K562 (cell line): ENCODE data around the gene OR10C1. TPM values are rescaled to one million over a fixed set of nuclear protein-coding genes. Genes with fewer than 3 reads are reported as not detected.

Experiments used
- ATAC-seq: fragments of 200-7000 bp; cut with Tn5 transposase; 3 replicates; pipeline ENCODE4 v1.9.1; 2020; ENCODE audit warnings: moderate library complexity
- BruUV-seq: library from RNA; stranded (reverse); fragments of 400-500 nt; replicated peaks from 2 replicates; lab custom pipeline; 2021; lab: Mats Ljungman, UMichigan
- CTCF ChIA-PET: fragments of 300-600 bp; formaldehyde crosslinking; extraction: SDS; loops from one replicate; lab custom pipeline; 2021; ENCODE audit warnings: low intra/inter-chr PET ratio; lab: Yijun Ruan, JAX
- POLR2A ChIA-PET: fragments of 300-600, 350-650 bp; sonication (Branson Sonifier 250); formaldehyde crosslinking; extraction: SDS; loops from one replicate; lab custom pipeline; 2021; ENCODE audit warnings: antibody characterized with exemption, inconsistent platforms; lab: Yijun Ruan, JAX
- DNase-seq, 4 experiments: peaks; one replicate each; pipeline versions ENCODE4 v3.0.0 to v3.0.0-alpha.2; 2011 to 2018; ENCODE audit warnings: low spot score in 3 of 4, mixed read lengths in 3 of 4; ENCODE audit errors: extremely low read depth in 1 of 4
- FAIRE-seq: peaks from 2 replicates; lab custom pipeline; 2011; peaks lifted over from hg19 to GRCh38; lab: Jason Lieb, UNC
- H2AFZ ChIP-seq: 2 replicates; pipeline ENCODE4 v1.6.0; 2011; ENCODE audit warnings: low read depth, low read length, control low read depth, inconsistent platforms
- H3K27ac ChIP-seq: fragments of 200-600 bp; 3 replicates; pipeline ENCODE4 v1.8.0; 2011; ENCODE audit warnings: low read depth, mild to moderate bottlenecking, control low read depth, inconsistent platforms, low read length, moderate library complexity, mixed read lengths; ENCODE audit errors: extremely low read depth
- H3K27me3 ChIP-seq, 2 experiments: fragments of 300-600 bp in 1 of 2; 2 replicates in 1 of 2; 3 replicates in 1 of 2; pipeline versions ENCODE4 v1.6.0 to v1.8.0; 2011; ENCODE audit warnings: inconsistent platforms in 2 of 2, low read length in 2 of 2, mild to moderate bottlenecking in 1 of 2, mixed read lengths in 1 of 2, moderate library complexity in 1 of 2; ENCODE audit not compliant: control insufficient read depth in 2 of 2, insufficient read depth in 2 of 2
- H3K36me3 ChIP-seq: fragments of 300-600 bp; 3 replicates; pipeline ENCODE4 v1.8.0; 2011; ENCODE audit warnings: mild to moderate bottlenecking, low read length, inconsistent platforms; ENCODE audit not compliant: control insufficient read depth, insufficient read depth
- H3K4me1 ChIP-seq, 2 experiments: fragments of 200-600 bp in 1 of 2; replicated peaks in 1 of 2; 2 replicates in 1 of 2; 3 replicates in 1 of 2; pipeline versions ENCODE4 v1.5.1 to v1.8.0; 2011; ENCODE audit warnings: inconsistent platforms in 2 of 2, low read length in 2 of 2, mild to moderate bottlenecking in 1 of 2, mixed read lengths in 1 of 2, moderate library complexity in 1 of 2; ENCODE audit not compliant: control insufficient read depth in 2 of 2, insufficient read depth in 2 of 2
- H3K4me2 ChIP-seq: 2 replicates; pipeline ENCODE4 v1.6.1; 2011; ENCODE audit warnings: low read length, control low read depth, inconsistent platforms, mixed read lengths; ENCODE audit not compliant: insufficient read depth
- H3K4me3 ChIP-seq: fragments of 200-600 bp; sonication (generic), shearing (Covaris generic); 2 replicates; pipeline ENCODE4 v1.5.1; 2016; ENCODE audit warnings: control low read depth, inconsistent platforms
- H3K79me2 ChIP-seq: fragments of 200-600 bp; 3 replicates; pipeline ENCODE4 v1.8.0; 2011; ENCODE audit warnings: low read length, inconsistent platforms; ENCODE audit not compliant: control insufficient read depth, insufficient read depth
- H3K9ac ChIP-seq, 2 experiments: 2 replicates each; pipeline versions ENCODE4 v1.6.0 to v1.6.1; 2011; ENCODE audit warnings: low read depth in 2 of 2, low read length in 2 of 2, control low read depth in 1 of 2, inconsistent platforms in 1 of 2, mild to moderate bottlenecking in 1 of 2, mixed read lengths in 1 of 2; ENCODE audit not compliant: insufficient read depth in 1 of 2
- H3K9me1 ChIP-seq: one replicate; pipeline ENCODE4 v1.6.0; 2011; ENCODE audit warnings: inconsistent platforms, mild to moderate bottlenecking, low read length, moderate library complexity; ENCODE audit not compliant: control insufficient read depth, insufficient read depth
- H3K9me3 ChIP-seq: replicated peaks from 2 replicates; pipeline ENCODE4 v1.5.1; 2011; ENCODE audit warnings: low read depth, low read length, inconsistent platforms; ENCODE audit not compliant: control insufficient read depth, insufficient read depth
- H4K20me1 ChIP-seq: replicated peaks from 2 replicates; pipeline ENCODE4 v1.6.1; 2011; ENCODE audit warnings: low read length, inconsistent platforms, mixed read lengths; ENCODE audit not compliant: control insufficient read depth, insufficient read depth
- CBX5 ChIP-seq: IDR thresholded peaks from 2 replicates; pipeline ENCODE4 v1.6.1; 2014; ENCODE audit warnings: low read depth, borderline replicate concordance
- FOXJ2 ChIP-seq: fragments of 200-800 bp; sonication (Bioruptor generic); IDR thresholded peaks from 2 replicates; pipeline ENCODE4 v1.6.1; 2016; ENCODE audit warnings: missing genetic modification characterization, missing compliant biosample characterization
- HNRNPL ChIP-seq: fragments of 200-400 bp; formaldehyde crosslinking; IDR thresholded peaks from 2 replicates; pipeline ENCODE4 v1.6.1; 2017; ENCODE audit warnings: low read depth, mild to moderate bottlenecking, low read length
- RFX1 ChIP-seq: fragments of 450-650 bp; IDR thresholded peaks from 2 replicates; pipeline ENCODE4 v1.6.1; 2016; ENCODE audit warnings: mild to moderate bottlenecking, moderate library complexity
- TFE3 ChIP-seq: fragments of 450-650 bp; formaldehyde crosslinking; IDR thresholded peaks from 2 replicates; pipeline ENCODE4 v1.4.0; 2020; ENCODE audit warnings: mild to moderate bottlenecking, mixed read lengths
- ZNF133 ChIP-seq: fragments of 250-450 bp; sonication (Bioruptor Pico); IDR thresholded peaks from 2 replicates; pipeline ENCODE4 v1.4.0; 2020; ENCODE audit warnings: mild to moderate bottlenecking
- ZNF766 ChIP-seq: fragments of 200-800 bp; sonication (Bioruptor generic); conservative IDR thresholded peaks from 2 replicates; pipeline ENCODE4 v1.6.1; 2016; ENCODE audit warnings: missing genetic modification characterization, missing compliant biosample characterization
- WGBS: fragments of 100-300 bp; shearing (Covaris generic); methylation state at CpG from one replicate; pipeline ENCODE4 v1.1.6; 2016; ENCODE audit warnings: low coverage, mixed read lengths; ENCODE audit not compliant: insufficient coverage; ENCODE audit errors: missing lambda C conversion rate; 5-methylcytosine and 5-hydroxymethylcytosine counted together
- in situ Hi-C: fragments of 300-500 bp; cut with MboI; formaldehyde crosslinking; loops from 4 replicates; pipeline ENCODE4 v1.15.0; 2018; ENCODE audit warnings: inconsistent platforms, mixed read lengths
- intact Hi-C: fragments of 100-400 bp; cut with micrococcal nuclease; formaldehyde crosslinking; loops from 2 replicates; pipeline ENCODE4 v1.14.2; 2022
- polyA plus RNA-seq, 8 experiments: library from polyadenylated mRNA; depleted of rRNA in 4 of 8; stranded (reverse) in 5 of 8; unstranded in 3 of 8; fragments of >200 nt; fragmentation: Nextera tagmentation in 2 of 8; fragmentation: Illumina TruSeq in 1 of 8; extraction: Ambion mirVana in 2 of 8; extraction: Trizol in 1 of 8; gene quantifications; 2 replicates each; pipeline versions ENCODE4 v1.2.1 to v1.2.3, GENCODE V29; 2011 to 2014; ENCODE audit warnings: inconsistent platforms in 1 of 8, missing spikeins in 1 of 8
- total RNA-seq, 7 experiments: library from RNA; depleted of rRNA in 6 of 7; stranded (reverse); fragments of >200 nt in 6 of 7; fragmentation: Illumina TruSeq in 2 of 7; extraction: Trizol in 2 of 7; gene quantifications; 2 replicates each; pipeline versions ENCODE4 v1.2.1 to v1.2.3, GENCODE V29; 2011 to 2021; ENCODE audit warnings: low replicate concordance in 1 of 7
- TF ChIP-seq, protein P1 (sequence below): fragments of 200-800 bp; sonication (Bioruptor generic); IDR thresholded peaks from 2 replicates; pipeline ENCODE4 v1.6.1; 2017; ENCODE audit warnings: missing genetic modification characterization, missing compliant biosample characterization
- TF ChIP-seq, protein P2 (sequence below), 2 experiments: fragments of 200-800 bp in 1 of 2; sonication (Bioruptor generic) in 1 of 2; sonication (generic) in 1 of 2; formaldehyde crosslinking in 1 of 2; IDR thresholded peaks in 1 of 2; conservative IDR thresholded peaks in 1 of 2; 2 replicates each; pipeline versions ENCODE4 v1.5.0 to v1.6.1; 2016 to 2020; ENCODE audit warnings: missing compliant biosample characterization in 1 of 2, missing genetic modification characterization in 1 of 2, missing genetic modification reagents in 1 of 2
- TF ChIP-seq, protein P3 (sequence below): IDR thresholded peaks from 2 replicates; pipeline ENCODE4 v1.6.1; 2014; ENCODE audit warnings: antibody characterized with exemption

OR10C1 gene
- total and polyA plus RNA-seq, 9 of the 15 experiments (the other 6 are each of a cell fraction or from before 2014, with no cell fraction given), result not detected

DNA sequence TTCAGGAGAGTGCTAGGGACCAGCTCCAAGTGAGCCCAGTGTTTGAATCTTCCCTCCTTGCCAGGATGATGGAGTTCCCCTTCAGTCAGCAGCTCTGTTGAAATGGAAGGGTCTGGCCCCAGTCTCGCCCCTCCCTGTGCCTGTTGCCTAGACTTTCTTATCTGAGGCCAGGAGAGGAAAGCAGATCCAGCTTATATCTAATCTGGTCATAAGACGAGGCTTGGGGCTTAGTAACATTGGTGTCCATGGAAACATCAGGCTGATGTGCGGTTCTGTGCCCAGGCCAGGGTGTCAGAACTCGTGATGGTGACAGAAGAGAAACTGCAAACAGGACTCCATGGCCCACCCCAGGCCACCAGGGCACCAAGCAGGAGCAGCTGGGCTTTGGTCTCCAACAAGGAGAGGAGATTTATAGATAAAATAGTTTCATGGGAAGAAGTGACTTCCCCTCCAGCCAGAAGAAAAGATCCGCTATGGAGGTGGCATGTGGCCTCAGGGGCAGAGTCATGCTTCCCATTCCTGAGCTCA lies 38.9 kb downstream of the OR10C1 start:
- BruUV-seq, result no TSS peak
- CTCF ChIA-PET, result no interaction called here

More for the DNA sequence above, 38.9 kb downstream of the OR10C1 start:
- Histone ChIP-seq H3K4me1 (no peaks in the 10 kb centered on the region; a peak in 3 of 5 replicates), H3K9me1 (no peaks in the 10 kb centered on the region), H3K79me2 (no peaks in the 10 kb centered on the region), H3K36me3 (no peaks in the 10 kb centered on the region), H3K27me3 (peaks cover 0 to 26% of the 10 kb centered on the region in 2 experiments; a peak in 2 of 5 replicates), H4K20me1 (no peaks in the 10 kb centered on the region), H3K9ac (no peak overlapping the region), H3K27ac (no peak overlapping the region), H3K4me3 (no peak overlapping the region), H2AFZ (no peak overlapping the region), H3K9me3 (no peaks in the 10 kb centered on the region), H3K4me2 (no peak overlapping the region)
- TF ChIP-seq, protein P1, sequence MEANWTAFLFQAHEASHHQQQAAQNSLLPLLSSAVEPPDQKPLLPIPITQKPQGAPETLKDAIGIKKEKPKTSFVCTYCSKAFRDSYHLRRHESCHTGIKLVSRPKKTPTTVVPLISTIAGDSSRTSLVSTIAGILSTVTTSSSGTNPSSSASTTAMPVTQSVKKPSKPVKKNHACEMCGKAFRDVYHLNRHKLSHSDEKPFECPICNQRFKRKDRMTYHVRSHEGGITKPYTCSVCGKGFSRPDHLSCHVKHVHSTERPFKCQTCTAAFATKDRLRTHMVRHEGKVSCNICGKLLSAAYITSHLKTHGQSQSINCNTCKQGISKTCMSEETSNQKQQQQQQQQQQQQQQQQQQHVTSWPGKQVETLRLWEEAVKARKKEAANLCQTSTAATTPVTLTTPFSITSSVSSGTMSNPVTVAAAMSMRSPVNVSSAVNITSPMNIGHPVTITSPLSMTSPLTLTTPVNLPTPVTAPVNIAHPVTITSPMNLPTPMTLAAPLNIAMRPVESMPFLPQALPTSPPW, result peak; percentile 74; the same call in 1 of the 2 replicates
- TF ChIP-seq ZNF766 (CRISPR knock-in tag) (0 out of 2 replicates have a peak, but pooled peaks have one; percentile 26), ZNF133 (CRISPR knock-in tag) (no peak), FOXJ2 (tag) (peak; percentile 92), CBX5 (no peak), RFX1 (0 out of 2 replicates have a peak, but pooled peaks have one; percentile 14), HNRNPL (no peak), TFE3 (CRISPR knock-in tag) (peak; percentile 1; the same call in 1 of the 2 replicates)
- TF ChIP-seq, protein P2, sequence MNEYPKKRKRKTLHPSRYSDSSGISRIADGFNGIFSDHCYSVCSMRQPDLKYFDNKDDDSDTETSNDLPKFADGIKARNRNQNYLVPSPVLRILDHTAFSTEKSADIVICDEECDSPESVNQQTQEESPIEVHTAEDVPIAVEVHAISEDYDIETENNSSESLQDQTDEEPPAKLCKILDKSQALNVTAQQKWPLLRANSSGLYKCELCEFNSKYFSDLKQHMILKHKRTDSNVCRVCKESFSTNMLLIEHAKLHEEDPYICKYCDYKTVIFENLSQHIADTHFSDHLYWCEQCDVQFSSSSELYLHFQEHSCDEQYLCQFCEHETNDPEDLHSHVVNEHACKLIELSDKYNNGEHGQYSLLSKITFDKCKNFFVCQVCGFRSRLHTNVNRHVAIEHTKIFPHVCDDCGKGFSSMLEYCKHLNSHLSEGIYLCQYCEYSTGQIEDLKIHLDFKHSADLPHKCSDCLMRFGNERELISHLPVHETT (CRISPR knock-in tag; conservative IDR thresholded peaks at IDR 0.05 in 1 of 2, IDR thresholded peaks at IDR 0.05 in 1 of 2), result peak in 1 of 2 experiments; percentile 59; a peak in 1 of 4 replicates
- TF ChIP-seq, protein P3, sequence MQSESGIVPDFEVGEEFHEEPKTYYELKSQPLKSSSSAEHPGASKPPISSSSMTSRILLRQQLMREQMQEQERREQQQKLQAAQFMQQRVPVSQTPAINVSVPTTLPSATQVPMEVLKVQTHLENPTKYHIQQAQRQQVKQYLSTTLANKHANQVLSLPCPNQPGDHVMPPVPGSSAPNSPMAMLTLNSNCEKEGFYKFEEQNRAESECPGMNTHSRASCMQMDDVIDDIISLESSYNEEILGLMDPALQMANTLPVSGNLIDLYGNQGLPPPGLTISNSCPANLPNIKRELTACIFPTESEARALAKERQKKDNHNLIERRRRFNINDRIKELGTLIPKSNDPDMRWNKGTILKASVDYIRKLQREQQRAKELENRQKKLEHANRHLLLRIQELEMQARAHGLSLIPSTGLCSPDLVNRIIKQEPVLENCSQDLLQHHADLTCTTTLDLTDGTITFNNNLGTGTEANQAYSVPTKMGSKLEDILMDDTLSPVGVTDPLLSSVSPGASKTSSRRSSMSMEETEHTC, result 0 out of 2 replicates have a peak, but pooled peaks have one; percentile 15
- POLR2A ChIA-PET, result interaction anchor here (2.0 kb wide), 1 partner anchor 9 kb away, joined by 6 read pairs; the partner anchor contains the start of gene MAS1L
- in situ Hi-C loops, result no loop called here
- DNase-seq (peak in 1 of 4 experiments; percentile 9), FAIRE-seq (no peak), ATAC-seq (no peak)
- 4% methylated on average over 5 of the region's 5 CpGs for WGBS
- intact Hi-C loops, result no loop called here
